MM.1S (cell line): ENCODE data around the gene HTRA3.

Source experiments
- DNase-seq: peaks from one replicate; pipeline ENCODE4 v3.0.0-alpha.2; 2015
- H2AFZ ChIP-seq: fragments of 300-600 bp; sonication (generic); 2 replicates; pipeline ENCODE4 v1.6.0; 2016; ENCODE audit warnings: antibody characterized with exemption, low read length
- H3F3A ChIP-seq: fragments of 300-600 bp; sonication (generic); 2 replicates; pipeline ENCODE4 v1.6.1; 2016; ENCODE audit warnings: mild to moderate bottlenecking, antibody characterized with exemption, low read length, moderate library complexity, mixed read lengths; ENCODE audit not compliant: insufficient read depth
- H3K27ac ChIP-seq: fragments of 300-600 bp; sonication (generic); 2 replicates; pipeline ENCODE4 v1.5.1; 2016; ENCODE audit warnings: mild to moderate bottlenecking, low read length
- H3K27me3 ChIP-seq: fragments of 300-600 bp; sonication (generic); replicated peaks from 2 replicates; pipeline ENCODE4 v1.6.0; 2016; ENCODE audit warnings: low read length; ENCODE audit not compliant: insufficient read depth
- H3K36me3 ChIP-seq: fragments of 300-600 bp; sonication (generic); replicated peaks from 2 replicates; pipeline ENCODE4 v1.6.1; 2016; ENCODE audit warnings: mild to moderate bottlenecking, low read length, mixed read lengths; ENCODE audit not compliant: insufficient read depth
- H3K4me1 ChIP-seq: fragments of 300-600 bp; sonication (generic); 2 replicates; pipeline ENCODE4 v1.6.1; 2016; ENCODE audit warnings: low read length, mixed read lengths
- H3K4me2 ChIP-seq: fragments of 300-600 bp; sonication (generic); 2 replicates; pipeline ENCODE4 v1.6.0; 2016; ENCODE audit warnings: low read depth, low read length
- H3K4me3 ChIP-seq: fragments of 300-600 bp; sonication (generic); 2 replicates; pipeline ENCODE4 v1.5.1; 2016; ENCODE audit warnings: low read length, mixed read lengths
- H3K79me2 ChIP-seq: fragments of 300-600 bp; sonication (generic); 2 replicates; pipeline ENCODE4 v1.6.1; 2016; ENCODE audit warnings: mixed run types, low read length, mixed read lengths
- H3K9ac ChIP-seq: fragments of 300-600 bp; sonication (generic); 2 replicates; pipeline ENCODE4 v1.6.1; 2016; ENCODE audit warnings: low read length, mixed read lengths
- H3K9me2 ChIP-seq: fragments of 300-600 bp; sonication (generic); replicated peaks from 2 replicates; pipeline ENCODE4 v1.6.1; 2016; ENCODE audit warnings: mild to moderate bottlenecking, low read length, mixed read lengths; ENCODE audit not compliant: insufficient read depth
- H3K9me3 ChIP-seq: fragments of 300-600 bp; sonication (generic); replicated peaks from 2 replicates; pipeline ENCODE4 v1.6.1; 2016; ENCODE audit warnings: mild to moderate bottlenecking, low read length, mixed read lengths; ENCODE audit not compliant: insufficient read depth
- H4K20me1 ChIP-seq: fragments of 300-600 bp; sonication (generic); 2 replicates; pipeline ENCODE4 v1.6.1; 2016; ENCODE audit warnings: mild to moderate bottlenecking, low read length, moderate library complexity, mixed read lengths; ENCODE audit not compliant: insufficient read depth
- EZH2 ChIP-seq: fragments of 300-600 bp; sonication (generic); optimal IDR thresholded peaks from 2 replicates; pipeline ENCODE3; 2017; ENCODE audit warnings: low read depth, mild to moderate bottlenecking, antibody characterized with exemption, low read length, mixed read lengths
- EZH2phosphoT487 ChIP-seq: fragments of 300-600 bp; sonication (generic); IDR thresholded peaks from 2 replicates; pipeline ENCODE4 v1.6.1; 2018; ENCODE audit warnings: antibody characterized with exemption, low read length
- TF ChIP-seq, protein P1 (sequence below): fragments of 300-600 bp; sonication (generic); IDR thresholded peaks from 2 replicates; pipeline ENCODE4 v1.5.1; 2016; ENCODE audit warnings: antibody characterized with exemption, low read length, mixed read lengths

HTRA3 gene

DNA sequence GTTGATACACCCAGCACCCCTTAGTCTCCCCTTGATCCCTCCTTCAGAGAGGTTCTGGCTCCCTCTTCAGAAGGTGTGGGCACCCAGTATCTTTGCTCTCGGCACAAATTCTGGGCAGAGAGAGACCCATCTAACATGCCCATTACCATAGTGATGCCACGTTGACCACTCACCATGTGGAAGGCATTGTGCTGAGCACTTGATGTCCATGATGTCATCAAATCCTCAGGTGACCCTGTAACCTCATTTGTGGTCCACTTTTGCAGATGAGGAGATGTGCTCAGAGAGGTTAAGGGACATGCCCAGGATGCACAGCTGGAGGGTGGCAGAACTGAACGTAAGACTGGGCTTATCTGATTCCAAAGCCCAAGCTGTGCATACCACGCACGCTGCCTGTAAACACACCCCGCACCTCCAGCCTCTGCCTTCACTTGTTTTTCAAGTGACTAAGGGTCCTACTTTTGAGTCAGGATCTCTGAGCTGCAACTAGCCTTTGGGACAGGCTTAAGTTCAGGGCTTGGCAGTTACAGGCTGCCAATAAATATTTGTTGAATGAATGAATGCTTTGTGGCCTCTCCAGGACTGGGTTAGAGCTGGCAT, 55.2 kb downstream of the HTRA3 start:
- no peak overlapping the region for H2AFZ ChIP-seq

DNA sequence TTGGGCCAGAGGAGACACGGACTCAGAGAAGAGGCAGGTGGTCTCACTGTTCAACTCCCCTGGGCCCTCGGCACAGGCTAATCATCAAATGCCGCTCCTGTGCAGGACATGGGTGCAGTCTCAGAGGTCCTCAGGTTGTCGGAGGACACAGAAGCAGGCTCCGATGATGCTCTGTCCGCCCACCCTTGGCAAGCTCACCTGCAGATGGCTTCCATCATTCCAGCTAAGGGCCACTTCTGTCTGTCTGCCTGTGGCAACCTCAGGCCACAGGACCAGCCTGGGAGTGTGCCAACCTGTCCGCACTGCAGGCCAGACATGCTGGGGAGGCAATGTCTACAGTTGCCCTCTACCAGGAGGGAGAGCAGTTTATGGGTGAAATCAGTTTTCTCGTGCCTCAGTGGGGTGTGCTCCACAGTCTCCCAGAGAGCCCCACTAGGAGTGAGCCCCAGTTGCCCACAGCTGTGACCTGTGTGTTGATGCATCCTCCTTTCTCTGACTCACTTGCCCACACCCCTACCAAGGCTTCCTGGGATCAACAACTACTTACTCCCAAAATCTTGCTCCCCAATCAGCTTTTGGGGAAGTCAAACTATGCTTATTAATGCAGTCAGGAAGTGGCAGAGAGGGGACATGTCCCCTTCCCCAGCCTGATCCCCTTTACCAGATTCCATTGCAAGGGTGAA, 55.9 kb downstream of the HTRA3 start:
- Histone ChIP-seq H3K4me1 (no peaks in the 10 kb centered on the region), H3K79me2 (no peaks in the 10 kb centered on the region), H3K27me3 (peaks cover 87% of the 10 kb centered on the region), H3K9me2 (no peaks in the 10 kb centered on the region), H4K20me1 (no peaks in the 10 kb centered on the region), H3F3A (no peaks in the 10 kb centered on the region), H2AFZ (no peak overlapping the region), H3K36me3 (no peaks in the 10 kb centered on the region), H3K4me3 (no peak overlapping the region), H3K27ac (no peak overlapping the region), H3K9me3 (no peaks in the 10 kb centered on the region), H3K9ac (no peak overlapping the region), H3K4me2 (no peak overlapping the region)
- TF ChIP-seq EZH2 (no peak), EZH2phosphoT487 (no peak)
- TF ChIP-seq, protein P1, sequence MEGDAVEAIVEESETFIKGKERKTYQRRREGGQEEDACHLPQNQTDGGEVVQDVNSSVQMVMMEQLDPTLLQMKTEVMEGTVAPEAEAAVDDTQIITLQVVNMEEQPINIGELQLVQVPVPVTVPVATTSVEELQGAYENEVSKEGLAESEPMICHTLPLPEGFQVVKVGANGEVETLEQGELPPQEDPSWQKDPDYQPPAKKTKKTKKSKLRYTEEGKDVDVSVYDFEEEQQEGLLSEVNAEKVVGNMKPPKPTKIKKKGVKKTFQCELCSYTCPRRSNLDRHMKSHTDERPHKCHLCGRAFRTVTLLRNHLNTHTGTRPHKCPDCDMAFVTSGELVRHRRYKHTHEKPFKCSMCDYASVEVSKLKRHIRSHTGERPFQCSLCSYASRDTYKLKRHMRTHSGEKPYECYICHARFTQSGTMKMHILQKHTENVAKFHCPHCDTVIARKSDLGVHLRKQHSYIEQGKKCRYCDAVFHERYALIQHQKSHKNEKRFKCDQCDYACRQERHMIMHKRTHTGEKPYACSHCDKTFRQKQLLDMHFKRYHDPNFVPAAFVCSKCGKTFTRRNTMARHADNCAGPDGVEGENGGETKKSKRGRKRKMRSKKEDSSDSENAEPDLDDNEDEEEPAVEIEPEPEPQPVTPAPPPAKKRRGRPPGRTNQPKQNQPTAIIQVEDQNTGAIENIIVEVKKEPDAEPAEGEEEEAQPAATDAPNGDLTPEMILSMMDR = no peak
- no peak for DNase-seq

More for the DNA sequence above, 55.2 kb downstream of the HTRA3 start:
- Histone ChIP-seq H3F3A (no peaks in the 10 kb centered on the region), H3K4me2 (no peak overlapping the region), H3K27me3 (peaks cover 85% of the 10 kb centered on the region), H3K4me3 (no peak overlapping the region), H3K9me2 (no peaks in the 10 kb centered on the region), H3K79me2 (no peaks in the 10 kb centered on the region), H3K4me1 (no peaks in the 10 kb centered on the region), H3K9ac (no peak overlapping the region), H3K9me3 (no peaks in the 10 kb centered on the region), H3K27ac (no peak overlapping the region), H4K20me1 (no peaks in the 10 kb centered on the region), H3K36me3 (no peaks in the 10 kb centered on the region)
- TF ChIP-seq, protein P1 = no peak
- TF ChIP-seq EZH2 (no peak), EZH2phosphoT487 (no peak)
- DNase-seq = no peak

DNA sequence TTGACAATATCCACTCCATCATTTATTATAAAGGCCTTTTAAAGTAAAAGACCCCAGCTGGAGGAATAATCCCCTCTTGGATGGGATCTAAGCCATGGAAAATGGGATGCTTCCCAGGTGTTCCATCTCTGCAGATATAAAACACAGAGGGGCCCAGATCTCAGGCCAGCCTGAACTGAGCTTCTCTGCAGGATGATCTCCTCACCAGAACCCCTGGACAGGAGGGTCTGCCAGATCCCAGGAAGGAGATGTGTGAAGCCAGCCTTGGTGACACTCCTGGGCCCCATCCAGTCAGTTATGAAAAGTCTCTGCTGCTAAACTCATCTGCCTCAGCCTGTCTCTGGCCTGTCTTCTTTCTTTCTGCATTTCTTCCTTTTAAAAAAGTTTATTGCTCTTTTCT, 56.7 kb downstream of the HTRA3 start:
- no peaks in the 10 kb centered on the region for H3K9me3 ChIP-seq
- H2AFZ ChIP-seq = no peak overlapping the region
- H3K36me3 ChIP-seq = no peaks in the 10 kb centered on the region
- no peaks in the 10 kb centered on the region for H3K79me2 ChIP-seq
- H3K27me3 ChIP-seq = peaks cover 94% of the 10 kb centered on the region
- H3K4me2 ChIP-seq = no peak overlapping the region
- H3K4me3 ChIP-seq = no peak overlapping the region
- no peaks in the 10 kb centered on the region for H3K4me1 ChIP-seq
- H4K20me1 ChIP-seq = no peaks in the 10 kb centered on the region
- DNase-seq = no peak
- H3K27ac ChIP-seq = no peak overlapping the region
- H3K9ac ChIP-seq = no peak overlapping the region
- TF ChIP-seq, protein P1 = no peak
- TF ChIP-seq EZH2 (no peak), EZH2phosphoT487 (no peak)
- no peaks in the 10 kb centered on the region for H3F3A ChIP-seq
- H3K9me2 ChIP-seq = no peaks in the 10 kb centered on the region
